NB4 (cell line): ENCODE measurements around the gene USP51.

ENCODE experiments used
- CTCF ChIP-seq: IDR thresholded peaks from one replicate; pipeline ENCODE4 v1.5.1; 2012; ENCODE audit warnings: low read depth, low read length
- MYC ChIP-seq: IDR thresholded peaks from 2 replicates; pipeline ENCODE4 v1.6.1; 2011; ENCODE audit warnings: low read depth, low read length
- POLR2A ChIP-seq: IDR thresholded peaks from 2 replicates; pipeline ENCODE4 v1.6.1; 2011; ENCODE audit warnings: mild to moderate bottlenecking; ENCODE audit not compliant: insufficient read length; ENCODE audit errors: extremely low read depth
- TF ChIP-seq, protein P1 (sequence below): IDR thresholded peaks from 2 replicates; pipeline ENCODE4 v1.6.1; 2011; ENCODE audit warnings: low read depth, low read length

DNA sequence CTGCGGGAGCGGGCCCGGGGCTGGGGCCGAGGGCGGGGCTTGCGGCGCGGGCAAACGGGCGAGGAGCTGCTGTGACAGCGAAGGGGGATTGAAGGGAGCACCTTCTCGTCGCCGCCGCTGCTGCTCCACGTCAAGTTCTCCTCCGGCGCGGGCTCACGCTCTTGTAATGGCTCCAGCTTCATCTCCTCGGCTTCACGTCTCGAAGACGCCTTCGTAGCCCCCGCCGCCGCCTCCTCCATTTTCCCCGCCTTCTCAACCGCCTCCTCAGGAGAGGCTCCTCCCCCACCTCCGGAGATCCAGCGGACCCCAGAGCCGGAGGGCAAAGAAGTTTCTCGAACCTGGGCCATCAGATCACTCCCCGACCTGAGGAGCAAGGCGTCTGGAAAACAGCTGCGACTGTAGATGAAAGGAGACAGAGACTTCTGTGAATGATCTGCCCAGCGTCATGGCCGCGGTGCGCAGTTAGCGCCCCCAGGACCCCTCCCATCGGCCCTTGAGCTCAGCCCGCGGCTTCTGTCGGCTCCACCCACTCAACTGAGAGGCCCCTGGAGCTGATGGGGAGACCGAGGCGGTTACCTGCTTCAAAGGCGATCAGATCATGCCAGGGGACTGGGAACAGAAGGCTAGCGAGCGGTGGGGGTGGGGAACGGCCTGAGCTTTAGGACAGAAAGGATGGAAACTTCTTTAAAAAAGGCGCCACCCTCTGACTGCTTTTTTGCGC is 895 bp downstream of the USP51 start:
- TF ChIP-seq POLR2A (no peak), CTCF (no peak), MYC (no peak)
- TF ChIP-seq, protein P1, sequence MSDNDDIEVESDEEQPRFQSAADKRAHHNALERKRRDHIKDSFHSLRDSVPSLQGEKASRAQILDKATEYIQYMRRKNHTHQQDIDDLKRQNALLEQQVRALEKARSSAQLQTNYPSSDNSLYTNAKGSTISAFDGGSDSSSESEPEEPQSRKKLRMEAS: no peak
